ENCODE data around the gene UQCC3. TPM values are rescaled to one million over a fixed set of nuclear protein-coding genes. Genes with fewer than 3 reads are reported as not detected.
A peak's percentile ranks its signal among the peaks of the same experiment; 100 is the strongest.

Gene UQCC3
- total and polyA plus RNA-seq, 2 of the 13 experiments (the other 11 are each of a cell fraction or from before 2014, with no cell fraction given) = 7.7 to 16.0 TPM

DNA sequence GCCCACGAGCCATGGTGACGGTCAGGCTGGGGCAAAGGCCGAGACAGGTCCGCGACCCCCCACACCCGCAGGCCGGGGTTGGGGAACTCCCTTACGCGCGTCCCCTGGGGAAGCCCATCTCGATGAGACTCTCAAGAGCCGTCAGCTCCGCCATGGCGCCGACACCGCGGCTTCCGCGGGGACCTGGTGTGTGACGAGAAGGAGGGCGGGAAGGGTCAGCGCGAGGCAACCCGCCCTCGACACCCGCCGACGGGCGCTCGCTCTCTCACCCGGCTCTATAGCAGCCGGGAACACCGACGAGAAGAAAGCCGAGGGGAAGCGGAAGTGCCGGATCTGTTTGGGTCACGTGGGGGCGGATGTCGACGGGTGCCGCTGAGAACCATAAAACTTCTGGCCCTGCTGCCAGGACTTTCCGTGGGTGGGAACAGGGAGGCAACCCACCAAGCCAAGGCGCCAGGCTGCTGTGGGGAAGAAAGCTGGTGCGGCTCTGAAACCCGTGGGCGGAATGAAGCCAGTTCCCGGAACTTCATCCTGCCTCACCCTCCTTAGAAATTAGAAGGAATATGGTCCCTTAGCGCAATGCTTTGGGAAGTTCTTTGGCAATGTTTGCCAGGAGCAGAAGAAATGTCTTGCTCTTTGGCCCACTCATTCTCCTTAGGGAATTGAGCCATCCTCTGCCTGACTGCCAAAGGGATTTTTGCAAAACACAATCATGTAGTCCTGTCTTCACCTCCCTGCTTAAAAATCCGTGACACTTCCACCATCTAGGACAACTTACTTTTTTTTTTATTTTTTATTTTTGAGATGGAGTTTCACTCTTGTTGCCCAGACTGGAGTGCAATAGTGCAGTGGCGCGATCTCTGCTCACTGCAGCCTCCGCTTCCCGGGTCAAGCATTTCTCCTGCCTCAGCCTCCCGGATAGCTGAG lies 7.6 kb downstream of the UQCC3 start, which contains the start of gene UBXN1 (continued):
- TF ChIP-seq, protein P1, sequence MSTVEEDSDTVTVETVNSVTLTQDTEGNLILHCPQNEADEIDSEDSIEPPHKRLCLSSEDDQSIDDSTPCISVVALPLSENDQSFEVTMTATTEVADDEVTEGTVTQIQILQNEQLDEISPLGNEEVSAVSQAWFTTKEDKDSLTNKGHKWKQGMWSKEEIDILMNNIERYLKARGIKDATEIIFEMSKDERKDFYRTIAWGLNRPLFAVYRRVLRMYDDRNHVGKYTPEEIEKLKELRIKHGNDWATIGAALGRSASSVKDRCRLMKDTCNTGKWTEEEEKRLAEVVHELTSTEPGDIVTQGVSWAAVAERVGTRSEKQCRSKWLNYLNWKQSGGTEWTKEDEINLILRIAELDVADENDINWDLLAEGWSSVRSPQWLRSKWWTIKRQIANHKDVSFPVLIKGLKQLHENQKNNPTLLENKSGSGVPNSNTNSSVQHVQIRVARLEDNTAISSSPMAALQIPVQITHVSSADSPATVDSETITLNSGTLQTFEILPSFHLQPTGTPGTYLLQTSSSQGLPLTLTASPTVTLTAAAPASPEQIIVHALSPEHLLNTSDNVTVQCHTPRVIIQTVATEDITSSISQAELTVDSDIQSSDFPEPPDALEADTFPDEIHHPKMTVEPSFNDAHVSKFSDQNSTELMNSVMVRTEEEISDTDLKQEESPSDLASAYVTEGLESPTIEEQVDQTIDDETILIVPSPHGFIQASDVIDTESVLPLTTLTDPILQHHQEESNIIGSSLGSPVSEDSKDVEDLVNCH (CRISPR knock-in tag; IDR thresholded peaks at IDR 0.05) = no peak
- TF ChIP-seq RBAK (CRISPR knock-in tag; IDR thresholded peaks at IDR 0.05) (no peak), ZNF335 (CRISPR knock-in tag; IDR thresholded peaks at IDR 0.05) (peak; percentile 21; the same call in 1 of the 2 replicates), ZSCAN20 (CRISPR knock-in tag; IDR thresholded peaks at IDR 0.05; ENCODE audit: borderline replicate concordance) (0 out of 2 replicates have a peak, but pooled peaks have one; percentile 12), NCOA1 (CRISPR knock-in tag; IDR thresholded peaks at IDR 0.05) (no peak), ZMYM3 (CRISPR knock-in tag; IDR thresholded peaks at IDR 0.05) (peak; percentile 48), GATA4 (IDR thresholded peaks at IDR 0.05; ENCODE audit: borderline replicate concordance, low read depth) (peak; percentile 15; the same call in 1 of the 2 replicates), CCDC6 (CRISPR knock-in tag; IDR thresholded peaks at IDR 0.05) (peak; percentile 66; the same call in 1 of the 2 replicates), ZSCAN21 (CRISPR knock-in tag; IDR thresholded peaks at IDR 0.05; ENCODE audit: borderline replicate concordance) (no peak), ZNF616 (CRISPR knock-in tag; IDR thresholded peaks at IDR 0.05; ENCODE audit: low read depth) (peak; percentile 56; the same call in 1 of the 2 replicates), JUN (CRISPR knock-in tag; IDR thresholded peaks at IDR 0.05) (no peak), TCF7 (IDR thresholded peaks at IDR 0.05; ENCODE audit: low read depth) (no peak), FOXM1 (CRISPR knock-in tag; IDR thresholded peaks at IDR 0.05) (no peak), ZNF792 (CRISPR knock-in tag; IDR thresholded peaks at IDR 0.05) (0 out of 2 replicates have a peak, but pooled peaks have one; percentile 47), HIVEP1 (CRISPR knock-in tag; IDR thresholded peaks at IDR 0.05) (peak; percentile 90), KLF12 (CRISPR knock-in tag; IDR thresholded peaks at IDR 0.05; ENCODE audit: borderline replicate concordance) (peak; percentile 10; the same call in 1 of the 2 replicates), ZBTB21 (CRISPR knock-in tag; IDR thresholded peaks at IDR 0.05) (no peak), MTA1 (CRISPR knock-in tag; IDR thresholded peaks at IDR 0.05; ENCODE audit: borderline replicate concordance) (no peak), RBFOX2 (IDR thresholded peaks at IDR 0.05; ENCODE audit: low read depth, low read length) (peak; percentile 89), ETV6 (CRISPR knock-in tag; conservative IDR thresholded peaks at IDR 0.05) (peak; percentile 90; the same call in 1 of the 2 replicates)
- TF ChIP-seq, protein P2, sequence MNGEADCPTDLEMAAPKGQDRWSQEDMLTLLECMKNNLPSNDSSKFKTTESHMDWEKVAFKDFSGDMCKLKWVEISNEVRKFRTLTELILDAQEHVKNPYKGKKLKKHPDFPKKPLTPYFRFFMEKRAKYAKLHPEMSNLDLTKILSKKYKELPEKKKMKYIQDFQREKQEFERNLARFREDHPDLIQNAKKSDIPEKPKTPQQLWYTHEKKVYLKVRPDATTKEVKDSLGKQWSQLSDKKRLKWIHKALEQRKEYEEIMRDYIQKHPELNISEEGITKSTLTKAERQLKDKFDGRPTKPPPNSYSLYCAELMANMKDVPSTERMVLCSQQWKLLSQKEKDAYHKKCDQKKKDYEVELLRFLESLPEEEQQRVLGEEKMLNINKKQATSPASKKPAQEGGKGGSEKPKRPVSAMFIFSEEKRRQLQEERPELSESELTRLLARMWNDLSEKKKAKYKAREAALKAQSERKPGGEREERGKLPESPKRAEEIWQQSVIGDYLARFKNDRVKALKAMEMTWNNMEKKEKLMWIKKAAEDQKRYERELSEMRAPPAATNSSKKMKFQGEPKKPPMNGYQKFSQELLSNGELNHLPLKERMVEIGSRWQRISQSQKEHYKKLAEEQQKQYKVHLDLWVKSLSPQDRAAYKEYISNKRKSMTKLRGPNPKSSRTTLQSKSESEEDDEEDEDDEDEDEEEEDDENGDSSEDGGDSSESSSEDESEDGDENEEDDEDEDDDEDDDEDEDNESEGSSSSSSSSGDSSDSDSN (CRISPR knock-in tag; IDR thresholded peaks at IDR 0.05) = peak; percentile 74
- TF ChIP-seq, protein P3, sequence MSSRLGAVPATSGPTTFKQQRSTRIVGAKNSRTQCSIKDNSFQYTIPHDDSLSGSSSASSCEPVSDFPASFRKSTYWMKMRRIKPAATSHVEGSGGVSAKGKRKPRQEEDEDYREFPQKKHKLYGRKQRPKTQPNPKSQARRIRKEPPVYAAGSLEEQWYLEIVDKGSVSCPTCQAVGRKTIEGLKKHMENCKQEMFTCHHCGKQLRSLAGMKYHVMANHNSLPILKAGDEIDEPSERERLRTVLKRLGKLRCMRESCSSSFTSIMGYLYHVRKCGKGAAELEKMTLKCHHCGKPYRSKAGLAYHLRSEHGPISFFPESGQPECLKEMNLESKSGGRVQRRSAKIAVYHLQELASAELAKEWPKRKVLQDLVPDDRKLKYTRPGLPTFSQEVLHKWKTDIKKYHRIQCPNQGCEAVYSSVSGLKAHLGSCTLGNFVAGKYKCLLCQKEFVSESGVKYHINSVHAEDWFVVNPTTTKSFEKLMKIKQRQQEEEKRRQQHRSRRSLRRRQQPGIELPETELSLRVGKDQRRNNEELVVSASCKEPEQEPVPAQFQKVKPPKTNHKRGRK (CRISPR knock-in tag; IDR thresholded peaks at IDR 0.05) = no peak
- TF ChIP-seq, protein P4, sequence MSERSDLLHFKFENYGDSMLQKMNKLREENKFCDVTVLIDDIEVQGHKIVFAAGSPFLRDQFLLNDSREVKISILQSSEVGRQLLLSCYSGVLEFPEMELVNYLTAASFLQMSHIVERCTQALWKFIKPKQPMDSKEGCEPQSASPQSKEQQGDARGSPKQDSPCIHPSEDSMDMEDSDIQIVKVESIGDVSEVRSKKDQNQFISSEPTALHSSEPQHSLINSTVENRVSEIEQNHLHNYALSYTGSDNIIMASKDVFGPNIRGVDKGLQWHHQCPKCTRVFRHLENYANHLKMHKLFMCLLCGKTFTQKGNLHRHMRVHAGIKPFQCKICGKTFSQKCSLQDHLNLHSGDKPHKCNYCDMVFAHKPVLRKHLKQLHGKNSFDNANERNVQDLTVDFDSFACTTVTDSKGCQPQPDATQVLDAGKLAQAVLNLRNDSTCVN (CRISPR knock-in tag; IDR thresholded peaks at IDR 0.05; ENCODE audit: borderline replicate concordance) = peak; percentile 77
